HG03520 (cell line): ENCODE measurements around the gene ATL2.
"Not testable (repeated sequence)": the region's sequence is repeated elsewhere in the genome, so short reads cannot be mapped to it uniquely, and the experiment has no call there.

Experiments used
- ATAC-seq: cut with Tn5 transposase; IDR thresholded peaks from one replicate; pipeline ENCODE4 v1.9.1; 2021; ENCODE audit warnings: mild to moderate bottlenecking, moderate library complexity; ENCODE audit not compliant: unreplicated experiment

The ATL2 gene

DNA sequence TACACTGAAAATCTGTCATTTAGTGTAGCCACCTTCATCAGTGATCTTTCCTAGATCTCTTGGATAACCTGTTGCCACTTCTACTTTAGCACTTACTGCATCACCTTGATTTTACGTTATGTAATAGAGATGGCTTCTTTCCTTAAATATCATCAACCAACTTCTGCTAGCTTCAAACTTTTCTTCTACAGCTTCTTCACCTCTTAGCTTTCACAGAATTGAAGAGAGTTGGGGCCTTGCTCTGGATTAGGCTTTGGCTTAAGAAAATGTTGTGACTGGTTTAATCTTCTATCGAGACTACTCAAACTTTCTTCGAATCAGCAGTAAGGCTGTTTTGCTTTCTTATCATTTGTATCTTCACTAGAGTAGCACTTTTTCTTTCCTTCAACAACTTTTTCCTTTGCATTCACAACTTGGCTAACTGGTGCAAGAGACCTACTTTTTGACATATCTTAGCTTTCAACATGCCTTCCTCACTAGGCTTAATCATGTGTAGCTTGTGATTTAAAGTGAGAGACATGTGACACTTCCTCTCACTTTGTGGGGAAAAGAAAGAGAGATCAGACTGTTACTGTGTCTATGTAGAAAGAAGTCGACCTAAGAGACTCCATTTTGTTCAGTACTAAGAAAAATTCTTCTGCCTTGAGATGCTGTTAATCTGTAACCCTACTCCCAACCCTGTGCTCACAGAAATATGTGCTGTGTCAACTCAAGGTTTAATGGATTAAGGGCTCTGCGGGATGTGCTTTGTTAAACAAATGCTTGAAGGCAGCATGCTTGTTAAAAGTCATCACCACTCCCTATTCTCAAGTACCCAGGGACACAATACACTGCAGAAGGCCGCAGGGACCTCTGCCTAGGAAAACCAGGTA lies 99.6 kb downstream of the ATL2 start:
- ATAC-seq: no peak

DNA sequence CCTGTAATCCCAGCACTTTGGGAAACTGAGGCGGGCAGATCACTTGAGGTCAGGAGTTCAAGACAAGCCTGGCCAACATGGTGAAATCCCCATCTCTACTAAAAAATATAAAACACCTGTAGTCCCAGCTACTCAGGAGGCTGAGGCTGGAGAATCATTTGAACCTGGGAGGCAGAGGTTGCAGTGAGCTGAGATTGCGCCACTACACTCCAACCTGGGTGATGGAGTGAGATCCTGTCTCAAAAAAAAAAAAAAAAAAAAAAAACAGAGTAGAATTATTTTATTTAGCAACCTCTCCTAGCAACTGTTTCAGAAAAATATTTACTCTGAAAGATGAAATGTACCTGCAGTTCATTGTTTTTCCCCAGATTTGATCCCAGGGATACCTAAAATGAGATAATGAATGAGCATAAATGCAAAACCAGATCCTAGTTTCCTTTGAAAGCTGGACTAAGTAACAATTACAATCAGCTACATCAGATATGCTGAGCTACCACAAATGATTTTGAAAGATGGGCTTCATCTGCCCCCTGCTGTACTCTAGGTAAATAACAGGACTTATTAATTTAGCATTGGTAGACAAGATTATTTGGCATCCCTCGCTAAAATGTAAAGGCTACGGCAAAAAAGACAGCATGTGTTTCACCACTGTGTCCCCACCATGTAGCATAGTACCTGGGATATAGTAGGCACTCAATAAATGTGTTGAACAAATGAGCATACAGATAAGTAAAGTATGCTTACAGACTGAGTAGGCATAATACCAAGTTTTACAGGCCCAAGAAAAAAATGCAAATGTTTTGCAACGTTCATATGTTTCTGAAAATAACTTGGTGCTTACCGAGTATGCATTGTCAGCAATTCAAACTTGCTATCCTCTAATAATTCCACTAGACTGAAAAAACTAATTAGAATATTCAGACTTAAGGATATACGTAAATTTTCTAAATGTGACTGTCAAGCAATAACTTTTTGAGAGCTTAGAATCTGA lies 102.5 kb downstream of the ATL2 start:
- no peak for ATAC-seq

DNA sequence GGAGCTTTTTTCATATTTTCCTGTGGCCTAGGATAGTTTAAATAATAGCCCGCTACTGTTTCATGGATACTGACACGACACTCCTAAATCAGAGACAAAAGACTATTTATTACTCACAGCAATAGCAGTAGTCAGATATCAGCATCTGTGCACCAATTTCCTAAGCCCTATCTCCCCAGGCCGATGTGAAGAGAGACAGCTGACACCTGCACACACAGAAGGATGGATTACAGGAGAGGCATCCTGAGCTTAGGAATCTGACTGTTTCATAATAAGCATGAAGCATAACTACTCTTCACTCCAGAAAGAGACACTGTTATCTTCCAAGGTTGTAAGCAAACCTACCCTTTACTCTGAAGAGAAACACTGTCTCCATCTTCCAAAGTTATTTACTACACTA lies 105.4 kb downstream of the ATL2 start:
- no peak for ATAC-seq

DNA sequence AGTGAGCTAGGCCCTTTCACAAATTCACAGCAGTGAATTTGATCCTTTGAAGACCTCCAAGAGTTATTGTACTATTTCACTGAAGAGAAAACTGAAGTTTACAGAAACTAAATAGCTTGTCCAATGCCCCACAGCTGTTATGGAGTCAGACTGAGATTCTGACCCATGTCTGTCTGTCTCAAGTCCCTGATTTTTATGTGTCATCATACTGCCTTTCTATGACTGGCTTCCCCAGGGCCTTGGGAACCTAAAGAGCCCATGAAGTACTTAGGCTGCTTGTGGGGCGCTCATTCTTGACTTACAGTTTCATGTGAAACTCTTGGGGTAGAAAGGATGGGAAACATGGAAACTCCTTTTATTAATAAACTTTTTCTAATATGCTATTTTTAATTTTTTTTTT lies 107.7 kb downstream of the ATL2 start:
- no peak for ATAC-seq

DNA sequence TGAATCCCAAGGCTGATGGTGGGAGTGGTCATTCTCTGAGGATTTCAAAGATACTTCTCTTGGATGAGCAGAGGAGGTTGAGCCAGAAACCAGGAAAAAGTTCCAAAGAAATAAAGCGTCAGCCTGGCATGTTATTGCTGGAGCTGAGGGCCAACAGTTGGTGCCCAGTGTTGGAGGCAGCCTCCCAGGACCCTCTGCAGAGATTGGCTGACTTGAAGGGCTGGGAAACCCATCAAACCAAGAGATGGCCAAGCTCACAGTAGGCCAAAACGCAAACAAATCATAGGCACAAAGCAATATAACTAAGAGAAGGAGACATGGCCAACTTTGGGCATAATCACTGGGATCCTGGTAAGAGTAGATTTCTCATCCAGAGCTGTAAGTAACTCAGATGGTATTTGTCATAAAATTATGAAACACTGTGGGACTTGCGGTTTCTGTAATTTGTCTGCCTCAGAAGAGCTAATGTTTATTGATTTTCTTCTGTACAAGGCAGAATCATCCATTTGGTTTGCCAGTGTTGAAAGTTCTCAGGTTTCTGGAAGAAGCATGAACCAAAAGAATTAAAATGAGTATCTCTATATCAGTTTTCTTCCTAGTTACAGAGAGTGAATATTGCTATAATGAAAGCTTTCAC lies 108.3 kb downstream of the ATL2 start:
- no peak for ATAC-seq

DNA sequence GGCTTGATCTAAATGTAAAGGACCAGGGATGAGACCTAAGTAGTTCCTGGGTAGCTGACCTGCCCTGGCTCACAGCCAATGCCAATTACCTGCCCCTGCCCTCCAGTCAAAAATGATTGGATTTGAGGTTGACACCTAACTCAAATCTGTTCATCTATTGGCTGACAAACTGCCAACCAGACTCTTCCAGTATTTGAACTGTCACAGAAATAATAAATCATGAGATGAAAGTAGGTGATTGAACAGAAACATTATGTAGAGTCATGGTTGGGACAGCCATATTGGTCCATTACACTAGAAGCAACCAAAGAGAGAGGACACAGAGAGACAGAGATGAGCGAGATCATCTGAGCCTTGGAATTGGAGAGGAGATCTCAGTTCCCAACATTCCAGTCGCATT lies 109.1 kb downstream of the ATL2 start:
- no peak for ATAC-seq

DNA sequence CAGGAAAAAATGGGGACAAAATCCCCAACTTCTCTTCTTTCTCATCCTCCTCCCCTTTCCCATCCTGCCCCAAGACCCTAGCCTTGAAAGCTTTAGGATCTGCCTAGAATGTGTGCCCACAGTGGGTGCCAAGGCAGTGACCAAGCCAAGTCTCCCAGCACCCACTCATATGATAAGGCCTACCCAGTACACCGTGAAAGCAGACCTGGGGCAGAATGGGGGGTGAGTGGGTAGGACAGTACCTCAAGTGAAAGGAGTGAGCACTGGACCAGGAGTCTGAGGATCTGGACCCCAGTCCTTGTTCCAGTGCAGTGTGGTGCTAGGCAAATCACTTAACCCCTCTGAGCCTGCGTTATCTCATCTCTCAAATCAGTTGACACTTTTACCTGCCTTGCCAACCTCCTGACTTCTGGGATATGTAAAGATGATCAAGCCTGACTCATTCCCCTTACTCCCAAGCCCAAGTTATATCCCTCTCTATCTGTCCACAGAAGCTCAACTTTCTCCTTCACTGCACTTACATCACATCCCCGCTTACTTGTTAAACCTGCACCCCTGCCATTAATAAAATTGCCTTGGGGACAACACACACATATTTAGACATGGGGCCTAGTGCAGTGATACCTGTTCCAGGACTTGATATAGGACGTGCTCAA lies 109.7 kb downstream of the ATL2 start:
- no peak for ATAC-seq

DNA sequence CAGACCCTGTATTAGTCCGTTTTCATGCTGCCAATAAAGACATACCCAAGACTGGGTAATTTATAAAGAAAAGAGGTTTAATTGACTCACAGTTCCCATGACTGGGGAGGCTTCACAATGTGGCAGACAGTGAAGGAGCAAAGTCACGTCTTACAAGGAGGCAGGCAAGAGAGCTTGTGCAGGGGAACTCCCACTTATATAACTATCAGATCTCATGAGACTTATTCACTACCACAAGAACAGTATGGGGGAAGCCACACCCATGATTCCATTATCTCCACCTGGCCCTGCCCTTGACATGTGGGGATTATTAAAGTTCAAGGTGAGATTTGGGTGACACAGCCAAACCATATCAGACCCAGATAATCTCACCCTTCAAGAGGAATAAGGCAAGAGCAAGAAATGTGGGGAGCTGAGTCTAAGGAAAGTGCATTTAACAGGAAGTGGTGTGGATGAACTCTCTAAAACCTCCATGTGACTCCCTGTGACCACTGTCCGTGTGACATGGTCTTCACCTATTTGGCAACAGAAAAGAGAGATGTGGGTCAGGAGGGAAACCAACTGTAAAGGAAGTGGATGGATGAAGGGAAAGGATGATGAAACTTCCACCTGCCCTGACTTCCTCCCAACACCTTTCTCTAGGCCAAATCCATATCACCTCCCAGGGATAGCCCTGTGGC lies 110.6 kb downstream of the ATL2 start:
- ATAC-seq: no peak

DNA sequence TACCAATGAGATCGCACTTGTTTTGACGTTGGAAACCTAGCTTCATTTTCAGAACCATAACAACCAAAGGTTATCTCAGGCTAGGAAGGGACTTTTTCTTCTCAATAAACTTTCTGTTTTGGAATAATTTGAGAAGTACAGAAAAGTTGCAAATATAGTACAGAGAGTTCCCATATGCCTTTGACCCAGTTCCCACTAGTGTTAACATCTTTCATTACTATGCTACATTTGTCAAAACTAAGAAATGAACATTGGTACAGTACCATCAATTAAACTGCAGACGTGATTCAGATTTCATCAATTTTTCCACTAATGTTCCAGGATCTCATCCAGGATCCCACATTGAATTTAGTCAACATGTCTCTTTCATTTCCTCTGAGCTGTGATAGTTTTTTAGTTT lies 111.6 kb downstream of the ATL2 start:
- no peak for ATAC-seq

DNA sequence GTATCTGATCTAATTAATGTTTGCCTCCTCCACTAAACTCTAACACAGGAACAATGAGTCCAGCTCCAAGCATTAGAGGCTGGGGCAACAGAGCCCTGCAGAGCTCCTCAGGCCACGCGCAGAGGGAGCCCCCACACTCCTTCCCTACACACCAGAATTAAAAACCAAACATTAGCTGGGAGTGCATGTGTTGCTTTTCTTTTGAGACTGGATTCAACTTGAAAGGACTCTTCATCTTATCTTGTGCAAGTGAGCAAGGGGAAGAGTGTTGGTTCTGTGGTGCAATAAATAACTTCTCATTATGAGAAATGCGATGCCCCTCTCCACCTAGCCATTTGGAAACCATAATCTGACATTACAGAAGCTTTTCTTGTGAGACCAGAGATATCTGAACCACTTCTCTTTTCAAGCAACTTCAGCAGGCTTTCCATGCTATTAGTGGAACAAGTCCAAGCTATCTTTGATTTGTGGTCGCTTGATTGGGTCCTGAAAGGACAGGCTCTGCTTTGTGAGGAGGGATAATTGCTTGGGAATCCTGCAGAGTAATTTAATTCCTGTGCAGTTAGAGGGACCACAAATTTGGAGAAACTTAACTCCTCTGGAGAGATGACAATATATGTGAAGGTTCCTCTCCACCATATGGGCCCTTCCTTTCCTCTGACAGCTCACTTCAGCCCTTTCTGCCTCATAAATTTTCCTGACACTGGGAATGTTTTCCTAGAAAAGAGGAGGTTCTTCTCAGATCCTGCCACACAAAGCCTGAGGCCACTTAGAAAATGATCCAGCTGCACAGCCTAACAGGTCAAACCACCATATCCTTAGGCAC lies 112.5 kb downstream of the ATL2 start:
- no peak for ATAC-seq

DNA sequence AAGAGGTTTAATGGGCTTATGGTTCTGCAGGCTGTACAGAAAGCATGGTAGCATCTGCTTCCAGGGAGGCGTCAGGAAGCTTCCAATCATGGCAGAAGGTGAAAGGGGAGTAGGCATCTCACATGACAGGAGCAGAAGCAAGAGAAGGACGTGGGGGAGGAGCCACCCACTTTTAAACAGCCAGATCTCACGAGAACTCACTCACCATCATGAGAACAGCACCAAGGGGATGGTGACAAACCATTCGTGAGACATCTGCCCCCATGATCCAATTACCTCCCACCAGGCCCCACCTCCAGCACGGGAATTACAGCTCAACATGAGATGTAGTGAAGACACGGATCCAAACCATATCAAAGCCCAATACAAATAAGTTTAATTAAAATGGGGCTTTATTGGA lies 113.8 kb downstream of the ATL2 start:
- no peak for ATAC-seq

DNA sequence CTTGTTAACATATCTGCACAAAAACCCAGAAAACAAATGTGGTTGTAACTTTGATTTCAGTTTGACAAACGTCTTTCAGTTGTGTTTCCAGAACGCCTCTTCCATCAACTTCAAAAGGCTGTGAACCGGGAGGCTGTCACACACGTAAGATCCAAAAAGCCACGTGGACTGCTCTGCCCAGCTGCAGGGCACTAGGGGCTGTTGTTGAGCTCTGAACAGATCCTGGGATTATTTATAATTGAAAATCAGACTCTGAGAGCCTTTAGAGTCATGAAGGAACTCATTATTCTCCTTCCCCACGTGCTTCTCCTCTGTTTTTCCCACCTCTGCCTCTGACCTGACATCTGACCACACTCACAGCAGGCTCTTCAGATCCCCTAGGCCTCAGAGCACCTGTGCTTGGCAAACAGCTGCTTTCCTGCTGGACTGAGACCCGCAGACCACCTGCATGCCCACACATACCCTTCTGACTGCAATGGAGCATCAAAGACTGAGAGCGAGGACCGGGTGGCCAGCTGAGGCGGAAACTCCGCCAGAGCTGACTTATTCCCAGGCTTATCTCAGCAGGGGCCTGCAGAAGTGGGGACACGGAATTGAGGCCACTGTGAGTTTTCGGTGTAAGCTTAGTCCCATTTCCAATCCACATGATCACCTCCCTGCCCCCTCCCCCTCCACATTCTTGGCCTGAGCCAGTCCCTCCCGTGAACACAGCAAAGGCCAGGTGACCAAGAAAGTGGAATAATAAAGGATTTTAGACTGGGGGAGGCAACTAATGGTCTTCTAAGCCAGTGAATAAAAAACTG lies 114.8 kb downstream of the ATL2 start:
- no peak for ATAC-seq

DNA sequence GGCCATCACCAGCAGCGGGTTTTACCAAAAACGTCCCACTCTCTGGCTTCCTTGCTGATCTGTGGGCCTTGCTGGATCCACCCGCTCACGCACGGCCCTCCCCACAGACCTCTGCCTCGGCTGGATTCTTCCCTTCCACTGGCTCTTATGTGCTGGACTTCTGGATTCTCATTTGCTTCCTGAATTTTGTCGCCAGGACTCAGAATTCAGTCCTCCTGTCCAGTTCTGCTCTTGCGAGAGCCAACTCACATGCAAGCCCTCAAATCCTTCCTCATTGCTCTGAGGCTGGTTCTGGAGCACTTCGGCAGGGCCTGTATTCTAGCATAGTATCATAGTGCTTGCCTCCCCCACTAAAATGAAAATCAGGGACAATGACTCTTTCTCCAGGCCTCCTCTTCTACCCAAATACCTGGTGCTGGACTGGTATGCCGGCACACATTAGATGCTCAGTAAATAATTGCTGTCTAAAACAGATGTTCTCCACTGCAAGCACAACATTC lies 115.5 kb downstream of the ATL2 start:
- no peak for ATAC-seq

DNA sequence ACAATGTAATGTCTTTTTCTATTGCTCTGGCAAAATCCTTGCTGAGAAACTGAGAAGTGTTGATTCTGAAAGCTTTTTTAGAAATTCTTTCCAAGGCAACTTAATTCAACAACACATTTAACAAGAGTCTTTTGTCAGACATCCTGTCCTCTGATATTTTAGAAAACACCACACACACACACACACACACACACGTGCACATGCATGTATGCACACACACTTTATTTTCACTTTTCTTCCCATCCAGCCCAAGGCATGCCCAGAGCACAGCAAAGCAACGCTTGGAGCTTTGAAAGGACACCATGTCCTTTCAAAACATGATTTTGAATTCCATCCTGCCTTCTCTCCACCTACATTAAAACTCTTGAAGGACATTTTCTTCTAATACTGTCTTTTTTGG lies 116.1 kb downstream of the ATL2 start:
- ATAC-seq: no peak

DNA sequence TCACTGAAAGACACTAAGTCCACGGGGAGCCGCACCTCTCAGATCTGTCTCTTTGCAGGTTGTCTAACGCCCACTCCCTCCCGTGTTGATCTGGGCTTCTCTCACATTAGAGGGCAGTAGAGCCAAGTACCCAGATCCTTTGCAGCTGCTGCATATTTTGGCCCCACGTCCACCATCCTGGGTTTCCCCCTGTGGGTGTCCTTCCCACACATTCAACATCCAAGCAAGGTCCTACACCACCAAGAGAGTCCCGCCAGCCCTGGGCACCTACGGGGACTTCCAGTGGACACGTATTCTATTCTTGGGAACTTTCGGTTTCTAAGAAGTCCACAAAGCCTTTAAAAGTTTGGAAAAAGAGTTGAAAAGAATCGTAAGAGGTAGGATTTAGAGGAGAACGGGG lies 116.6 kb downstream of the ATL2 start:
- ATAC-seq: no peak

DNA sequence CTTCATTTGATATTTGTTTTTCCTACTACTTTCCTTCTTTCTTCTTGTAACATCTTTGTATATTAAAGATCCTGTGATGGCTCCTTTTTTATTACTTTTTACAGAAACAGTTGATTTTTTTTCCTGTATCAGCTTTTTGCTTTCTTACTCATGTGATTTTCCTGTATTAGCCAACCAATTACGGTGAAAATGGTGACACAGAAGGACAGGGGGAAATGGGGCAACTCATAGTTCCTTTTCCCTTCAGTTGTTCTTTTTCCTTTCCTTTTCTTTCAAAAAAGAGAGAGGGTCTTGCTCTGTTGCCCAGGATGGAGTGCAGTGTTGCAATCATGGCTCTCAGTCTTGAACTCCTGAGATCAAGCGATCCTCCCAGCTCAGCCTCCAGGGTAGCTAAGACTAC lies 117.8 kb downstream of the ATL2 start:
- no peak for ATAC-seq

DNA sequence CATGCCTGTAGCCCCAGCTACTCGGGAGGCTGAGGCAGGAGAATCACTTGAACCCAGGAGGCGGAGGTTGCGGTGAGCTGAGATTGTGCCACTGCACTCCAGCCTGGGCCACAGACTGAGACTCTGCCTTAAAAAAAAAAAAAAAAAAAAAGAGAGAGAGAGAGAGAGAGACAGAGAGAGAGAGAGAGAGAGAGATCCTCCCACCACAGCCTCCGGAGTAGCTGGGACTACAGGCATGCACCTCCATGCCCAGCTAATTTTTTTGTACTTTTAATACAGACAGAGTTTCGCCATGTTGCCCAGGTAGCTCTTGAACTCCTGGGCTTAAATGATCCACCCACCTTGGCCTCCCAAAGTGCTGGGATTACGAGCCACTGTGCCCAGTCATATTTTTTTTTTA lies 119.4 kb downstream of the ATL2 start:
- not testable (repeated sequence) for ATAC-seq

DNA sequence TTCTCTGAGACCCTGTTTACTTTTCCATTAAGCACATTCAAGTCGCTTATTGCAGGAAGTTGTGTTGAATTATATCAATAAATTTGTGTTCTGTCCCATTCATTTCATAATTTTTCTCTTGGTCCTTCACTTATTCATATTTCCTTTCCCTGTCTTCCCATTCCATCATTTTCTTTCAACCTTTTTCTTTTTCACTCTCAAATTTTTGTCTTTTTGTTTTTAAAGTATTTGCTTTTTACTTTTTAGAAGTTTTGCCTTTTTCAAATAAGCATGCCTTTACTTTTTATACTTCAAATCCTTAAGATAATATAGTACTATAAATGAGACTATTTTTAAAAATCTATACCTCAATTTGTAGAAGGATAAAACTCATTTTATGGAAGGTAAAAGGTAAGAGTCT lies 120.5 kb downstream of the ATL2 start:
- ATAC-seq: no peak
